22Rv1 (cell line): ENCODE data around the gene IL33.

ENCODE experiments used
- H3K27ac ChIP-seq: fragments of 450-650 bp; 2 replicates; pipeline ENCODE4 v1.5.1; 2017
- ZFX ChIP-seq: fragments of 450-650 bp; IDR thresholded peaks from 2 replicates; pipeline ENCODE4 v1.6.1; 2017; ENCODE audit warnings: antibody characterized with exemption, borderline replicate concordance
- TF ChIP-seq, protein P1 (sequence below): fragments of 450-650 bp; IDR thresholded peaks from 2 replicates; pipeline ENCODE4 v1.5.1; 2017; ENCODE audit warnings: mild to moderate bottlenecking

IL33 gene

DNA sequence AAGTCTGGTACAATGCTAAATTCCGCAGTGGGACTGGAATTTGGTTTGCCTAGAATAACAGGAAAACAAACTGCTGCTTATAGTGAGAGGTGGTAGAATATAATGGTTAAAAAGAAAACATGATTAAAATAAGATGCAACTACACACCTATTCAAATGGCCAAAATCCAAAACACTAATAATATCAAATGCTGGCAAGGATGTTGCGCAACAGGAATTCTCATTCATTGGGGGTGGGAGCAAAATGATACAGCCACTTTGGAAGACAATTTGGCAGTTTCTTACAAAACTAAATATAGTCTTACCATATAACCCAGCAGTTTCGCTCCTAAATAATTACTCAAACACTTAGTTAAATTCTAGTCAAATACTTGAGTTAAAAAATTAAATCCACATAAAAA lies 61.8 kb downstream of the IL33 start:
- TF ChIP-seq ZFX: no peak
- TF ChIP-seq, protein P1, sequence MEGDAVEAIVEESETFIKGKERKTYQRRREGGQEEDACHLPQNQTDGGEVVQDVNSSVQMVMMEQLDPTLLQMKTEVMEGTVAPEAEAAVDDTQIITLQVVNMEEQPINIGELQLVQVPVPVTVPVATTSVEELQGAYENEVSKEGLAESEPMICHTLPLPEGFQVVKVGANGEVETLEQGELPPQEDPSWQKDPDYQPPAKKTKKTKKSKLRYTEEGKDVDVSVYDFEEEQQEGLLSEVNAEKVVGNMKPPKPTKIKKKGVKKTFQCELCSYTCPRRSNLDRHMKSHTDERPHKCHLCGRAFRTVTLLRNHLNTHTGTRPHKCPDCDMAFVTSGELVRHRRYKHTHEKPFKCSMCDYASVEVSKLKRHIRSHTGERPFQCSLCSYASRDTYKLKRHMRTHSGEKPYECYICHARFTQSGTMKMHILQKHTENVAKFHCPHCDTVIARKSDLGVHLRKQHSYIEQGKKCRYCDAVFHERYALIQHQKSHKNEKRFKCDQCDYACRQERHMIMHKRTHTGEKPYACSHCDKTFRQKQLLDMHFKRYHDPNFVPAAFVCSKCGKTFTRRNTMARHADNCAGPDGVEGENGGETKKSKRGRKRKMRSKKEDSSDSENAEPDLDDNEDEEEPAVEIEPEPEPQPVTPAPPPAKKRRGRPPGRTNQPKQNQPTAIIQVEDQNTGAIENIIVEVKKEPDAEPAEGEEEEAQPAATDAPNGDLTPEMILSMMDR: no peak
- H3K27ac ChIP-seq: no peak overlapping the region

DNA sequence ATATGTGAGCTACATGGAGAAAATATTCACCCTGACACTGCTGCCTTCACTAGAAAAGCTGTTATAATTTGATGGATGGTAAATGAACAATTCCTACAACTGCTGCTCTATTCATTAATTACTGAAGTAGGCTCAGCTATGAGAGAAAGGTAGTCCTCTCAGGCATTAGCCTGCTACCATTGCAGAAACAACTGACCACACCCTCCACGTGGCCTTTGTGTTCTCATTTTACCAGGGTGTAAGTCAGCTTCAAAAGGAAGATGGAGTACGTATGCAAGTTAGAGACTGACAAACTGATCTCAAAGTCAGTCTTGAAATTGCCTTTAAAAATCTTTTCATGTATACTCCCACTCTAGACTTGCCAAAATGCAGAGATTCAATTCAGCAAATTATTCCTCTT lies 86.3 kb downstream of the IL33 start:
- TF ChIP-seq ZFX: no peak
- TF ChIP-seq, protein P1: no peak
- H3K27ac ChIP-seq: no peak overlapping the region

DNA sequence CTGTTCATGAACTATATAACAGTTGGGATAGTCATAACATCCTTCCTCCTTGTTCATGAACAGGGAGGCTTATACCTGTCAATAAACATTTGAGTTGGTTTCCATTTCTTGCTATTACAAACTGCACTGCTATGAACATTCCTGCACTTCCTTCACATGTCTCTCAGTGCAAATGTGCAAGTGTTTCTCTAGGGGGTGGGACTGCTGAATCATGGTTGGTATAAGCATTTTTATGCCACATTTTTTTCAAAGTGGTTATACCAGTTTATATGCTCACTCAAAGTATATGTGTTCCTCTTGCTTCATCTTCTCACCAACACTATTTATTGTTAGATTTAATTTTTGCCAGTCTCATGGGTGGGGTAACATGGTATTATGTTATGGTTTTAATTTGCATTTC lies 86.8 kb downstream of the IL33 start:
- no peak for TF ChIP-seq ZFX
- TF ChIP-seq, protein P1: no peak
- H3K27ac ChIP-seq: no peak overlapping the region

DNA sequence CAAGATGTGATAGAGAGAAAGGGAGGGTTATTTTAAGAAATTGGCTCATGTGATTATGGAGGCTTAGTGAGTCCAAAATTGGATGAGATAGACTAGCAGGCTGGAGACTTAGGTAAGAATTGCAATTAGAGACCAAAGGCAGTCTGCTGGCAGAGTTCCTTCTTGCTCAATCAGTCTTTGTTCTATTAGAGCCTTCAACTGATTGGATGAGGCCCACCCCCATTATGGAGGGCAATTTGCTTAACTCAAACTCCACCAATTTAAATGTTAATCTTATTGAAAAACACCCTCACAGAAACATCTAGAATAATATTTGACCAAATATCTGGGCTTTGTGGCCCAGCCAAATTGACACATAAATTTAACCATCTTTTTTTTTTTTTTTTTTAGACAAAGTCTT lies 88.6 kb downstream of the IL33 start:
- no peak for TF ChIP-seq ZFX
- TF ChIP-seq, protein P1: no peak
- no peak overlapping the region for H3K27ac ChIP-seq

DNA sequence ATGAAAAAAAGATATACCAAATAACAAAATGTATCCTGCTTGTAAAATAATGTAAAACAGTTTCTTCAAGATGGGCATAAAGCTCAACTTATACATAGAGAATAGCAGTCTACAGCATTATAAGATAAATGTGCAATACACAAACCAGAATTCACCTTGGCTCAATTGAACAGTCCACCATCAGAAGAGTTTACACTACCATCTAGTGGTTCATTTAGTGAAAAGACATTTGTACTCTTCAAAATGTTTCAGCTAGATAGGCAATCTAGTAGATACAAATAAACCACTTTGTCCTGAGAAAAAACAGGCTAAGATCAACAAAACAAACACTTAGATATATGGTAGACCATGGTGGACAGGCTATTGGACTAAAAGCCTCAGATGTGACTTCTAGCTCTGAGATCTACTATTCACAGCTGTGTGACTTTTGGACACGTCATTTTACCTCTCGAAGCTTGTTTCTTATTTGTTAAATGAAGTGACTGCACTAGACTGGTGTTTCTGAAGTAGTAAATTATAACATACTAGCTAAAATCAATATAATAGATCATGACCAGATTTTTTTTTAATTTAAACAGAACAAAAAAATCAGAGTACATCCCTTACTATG lies 90.5 kb downstream of the IL33 start:
- no peak overlapping the region for H3K27ac ChIP-seq
- no peak for TF ChIP-seq ZFX
- TF ChIP-seq, protein P1: peak; percentile 72
